GM21515 (cell line): ENCODE measurements around the gene SF3B2.
"Not testable (repeated sequence)": the region's sequence is repeated elsewhere in the genome, so short reads cannot be mapped to it uniquely, and the experiment has no call there.

Experiments
- ATAC-seq: cut with Tn5 transposase; IDR thresholded peaks from one replicate; pipeline ENCODE4 v1.9.1; 2021; ENCODE audit not compliant: unreplicated experiment

The SF3B2 gene

DNA sequence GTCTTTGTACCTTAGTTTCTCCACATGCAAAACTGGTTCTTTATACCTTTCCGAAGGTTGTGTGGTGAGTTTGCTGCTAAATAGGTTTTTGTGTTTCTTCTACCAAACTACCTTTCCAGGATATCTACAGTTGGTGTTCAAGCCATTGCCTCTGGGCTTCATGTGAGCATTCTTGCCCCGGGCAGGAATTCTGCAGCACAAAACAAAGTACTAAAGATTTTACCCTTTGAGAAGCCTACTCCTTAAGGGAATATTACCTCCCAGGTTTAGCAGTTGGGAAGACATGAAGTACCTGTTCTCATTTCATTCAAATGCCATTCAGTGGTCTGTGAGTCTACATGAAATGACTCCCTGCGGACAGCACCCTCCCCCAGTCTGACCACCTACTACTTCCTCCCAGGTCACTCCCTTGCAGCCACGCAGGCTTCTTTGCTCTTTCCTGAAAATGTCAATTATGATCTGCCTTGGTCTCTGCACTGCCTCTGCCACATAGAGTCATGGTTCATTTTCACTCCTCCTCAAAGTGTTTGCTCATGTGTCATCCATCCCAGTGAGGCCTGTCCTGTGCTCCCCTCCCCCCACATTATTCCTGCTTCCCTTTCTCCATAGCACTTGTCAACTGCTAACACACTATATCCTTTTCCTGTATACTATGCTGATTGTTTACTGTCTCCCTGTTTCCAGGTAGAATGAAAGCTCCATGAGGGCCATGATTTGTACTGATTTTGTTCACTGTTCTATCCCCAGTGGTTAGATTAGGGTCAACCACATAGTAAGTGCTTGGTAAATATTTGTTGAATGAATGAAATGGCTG, 54.8 kb downstream of the SF3B2 start:
- ATAC-seq: no peak

- no peak for ATAC-seq
Observed at GRCh38 chr11:66107600-66108510, 55.7 kb downstream of the SF3B2 start.

DNA sequence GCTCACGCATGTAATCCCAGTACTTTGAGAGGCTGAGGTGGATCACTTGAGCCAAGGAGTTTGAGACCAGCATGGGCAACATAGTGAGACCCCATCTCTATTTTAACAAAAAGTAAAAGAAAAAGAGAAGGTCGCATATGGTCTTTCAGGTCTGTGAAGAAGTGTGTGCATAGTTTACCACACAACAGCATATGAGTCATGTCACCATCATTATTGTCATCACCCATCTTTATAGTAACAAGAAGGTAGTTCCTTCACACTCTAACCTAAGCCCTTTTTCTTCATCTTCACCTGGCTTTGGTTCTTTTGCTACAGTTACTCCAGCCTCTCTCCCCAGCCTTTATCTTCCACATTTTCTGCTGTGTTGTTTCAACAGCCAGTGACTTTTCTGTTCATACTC, 57.1 kb downstream of the SF3B2 start:
- no peak for ATAC-seq

GRCh38 chr11:66111158-66111557, 59.0 kb downstream of the SF3B2 start:
- no peak for ATAC-seq

- no peak for ATAC-seq
Observed at GRCh38 chr11:66112041-66112491, 59.9 kb downstream of the SF3B2 start.

DNA sequence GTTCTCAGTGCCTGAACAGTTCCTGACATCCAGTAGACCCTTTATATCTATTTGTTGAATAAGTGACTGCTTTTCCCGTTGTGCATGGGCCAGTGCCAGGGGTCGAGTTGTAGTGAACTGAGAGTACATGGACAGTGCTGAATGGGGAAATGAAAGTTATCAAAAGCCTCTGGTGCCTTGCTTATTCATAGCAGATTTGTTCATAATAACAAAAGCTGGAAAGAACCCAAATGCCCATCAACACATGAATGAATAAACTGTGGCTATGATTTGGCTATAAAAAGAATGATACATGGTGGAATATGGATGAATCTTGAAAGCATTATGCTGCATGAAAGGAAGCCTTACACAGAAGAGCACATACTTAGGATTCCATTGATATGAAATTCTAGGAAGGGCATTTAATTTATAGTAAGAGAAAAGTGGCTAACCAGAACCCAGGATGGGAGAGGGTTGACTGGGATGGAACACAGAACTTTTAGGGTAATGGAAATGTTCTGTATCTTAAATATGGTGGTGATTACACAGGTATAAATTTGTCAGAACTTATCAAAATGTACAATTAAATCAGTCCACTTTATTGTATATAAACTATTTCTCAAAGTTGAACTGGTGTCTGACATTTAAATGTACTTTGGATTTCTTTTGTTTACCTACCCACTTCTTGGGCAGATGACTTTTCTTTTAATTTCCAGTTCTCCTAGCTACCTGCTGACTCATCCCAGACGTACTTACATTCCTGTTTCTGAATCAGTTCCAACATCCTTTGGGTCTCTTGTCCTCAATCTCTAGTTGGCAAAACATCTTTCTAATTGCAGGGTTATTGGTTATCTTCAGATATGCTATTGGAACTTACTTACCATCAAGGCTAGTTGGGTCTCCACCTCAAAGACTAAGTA, 60.7 kb downstream of the SF3B2 start:
- ATAC-seq: no peak

- not testable (repeated sequence) for ATAC-seq
Observed at GRCh38 chr11:66114957-66115356, 62.8 kb downstream of the SF3B2 start.

DNA sequence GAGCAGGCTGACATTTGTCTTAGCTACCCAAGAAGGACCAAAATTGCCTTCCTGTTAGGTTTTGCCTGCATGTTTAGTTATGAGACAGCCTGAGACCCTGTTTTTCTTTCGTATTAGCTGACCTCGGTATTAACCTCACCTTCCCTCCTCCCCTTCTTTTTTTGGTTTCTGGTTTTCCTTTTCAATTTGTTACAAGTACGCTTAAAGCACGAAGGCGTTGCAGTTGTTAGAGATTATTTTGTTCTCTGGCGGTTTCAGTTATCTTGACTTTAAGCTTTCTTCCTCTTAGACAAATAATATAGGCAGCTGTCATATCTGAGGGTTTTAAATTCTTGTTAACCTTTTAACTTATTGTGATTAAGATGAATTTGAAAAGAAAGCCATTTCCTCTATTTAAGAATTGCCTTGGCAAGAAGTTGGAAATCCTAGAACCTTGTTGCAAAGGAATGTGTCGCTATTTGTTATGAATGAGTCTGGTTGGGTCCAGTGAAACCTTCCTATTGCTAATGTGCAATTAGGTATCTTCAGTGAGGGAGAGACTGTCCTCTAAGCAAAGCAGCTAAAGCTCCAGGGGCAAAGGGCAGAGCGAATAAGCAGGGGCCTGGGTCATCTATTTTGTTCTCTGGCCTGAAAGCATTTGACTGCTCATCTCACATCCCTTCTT, 63.6 kb downstream of the SF3B2 start:
- ATAC-seq: no peak

GRCh38 chr11:66116576-66117361, 64.6 kb downstream of the SF3B2 start:
- ATAC-seq: no peak

- no peak for ATAC-seq
Observed at GRCh38 chr11:66118847-66119246, 66.7 kb downstream of the SF3B2 start.
